Measurements from ENCODE around the gene ZBTB46.

The ZBTB46 gene

DNA sequence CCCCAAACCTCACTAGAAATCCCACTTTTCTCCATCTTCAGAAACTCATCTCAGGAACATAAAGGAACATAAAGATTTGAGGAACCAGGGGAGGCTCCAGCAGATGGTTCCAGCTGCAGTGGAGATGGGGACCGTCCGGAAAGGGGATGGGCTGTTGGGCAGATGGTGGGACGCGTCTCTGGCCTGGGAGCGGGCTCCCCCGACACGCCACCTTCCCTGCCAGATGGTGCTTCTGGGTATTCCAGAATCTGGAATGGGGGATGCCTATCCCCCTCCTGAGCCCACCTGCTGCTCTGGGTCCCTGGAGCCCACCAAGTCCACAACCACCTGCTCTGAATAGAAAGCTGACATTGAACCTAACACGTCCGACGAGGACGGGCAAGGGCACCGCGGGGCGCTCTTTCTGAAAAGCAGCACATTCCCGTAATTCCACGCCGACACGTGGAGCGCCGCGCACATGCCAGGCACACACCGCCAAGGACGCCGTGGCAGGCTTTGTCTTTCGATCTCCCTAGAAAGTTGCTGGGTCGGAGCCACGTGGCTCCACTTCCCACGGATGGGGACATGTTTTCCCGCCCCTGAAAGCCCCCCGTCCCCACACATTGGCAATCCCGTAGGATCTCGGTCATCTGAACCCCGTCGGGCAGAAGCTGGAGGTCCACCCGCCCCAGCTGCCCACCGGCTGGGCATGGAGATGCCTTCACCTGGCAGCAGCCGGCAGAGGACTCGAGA is 64.2 kb downstream of the ZBTB46 start:
- DNase-seq (ENCODE audit: low read depth): no peak

DNA sequence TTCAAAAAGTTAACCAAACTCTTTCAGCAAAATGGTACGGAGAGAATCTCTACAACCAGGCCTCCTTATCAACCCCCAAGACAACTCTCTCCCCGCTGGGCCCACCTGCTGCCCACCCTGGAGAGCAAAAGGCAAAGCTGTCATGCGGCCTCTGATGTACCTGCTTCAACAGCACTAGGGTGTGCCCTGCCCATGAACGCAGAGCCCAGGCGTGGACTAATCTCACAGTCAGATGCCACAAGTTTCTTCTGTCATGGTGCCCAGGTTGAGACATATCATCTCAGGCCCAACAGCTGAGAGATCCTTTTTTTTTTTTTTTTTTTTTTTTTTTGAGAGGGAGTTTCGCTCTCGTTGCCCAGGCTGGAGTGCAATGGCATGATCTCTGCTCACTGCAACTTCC is 65.2 kb downstream of the ZBTB46 start:
- DNase-seq (ENCODE audit: low read depth): no peak

- no peak for DNase-seq (ENCODE audit: low read depth)
Observed at GRCh38 chr20:63765082-63765873, 65.8 kb downstream of the ZBTB46 start.

DNA sequence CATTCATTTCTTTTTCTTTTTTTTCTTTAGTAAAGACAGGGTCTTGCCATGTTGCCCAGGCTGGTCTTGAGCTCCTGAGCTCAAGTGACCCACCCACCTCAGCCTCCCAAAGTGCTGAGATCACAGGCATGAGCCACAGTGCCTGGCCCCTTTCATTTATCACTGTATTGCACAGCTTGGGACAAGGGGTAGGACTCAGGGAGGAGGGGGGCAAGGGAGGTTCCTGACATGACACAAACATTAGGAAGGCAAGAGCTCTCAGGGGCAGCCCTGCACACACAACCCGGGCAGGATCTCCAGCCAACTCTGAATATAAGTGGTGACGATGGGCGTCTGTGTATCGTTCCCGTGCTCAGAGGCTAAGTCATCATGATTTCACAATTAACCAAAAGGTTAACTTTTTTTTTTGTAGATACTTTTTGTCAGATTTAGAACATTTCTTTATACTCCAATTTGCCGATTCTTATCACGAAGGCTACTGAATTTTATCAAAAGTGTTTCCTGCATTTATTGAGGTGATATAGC is 71.6 kb downstream of the ZBTB46 start:
- no peak for DNase-seq (ENCODE audit: low read depth)

DNA sequence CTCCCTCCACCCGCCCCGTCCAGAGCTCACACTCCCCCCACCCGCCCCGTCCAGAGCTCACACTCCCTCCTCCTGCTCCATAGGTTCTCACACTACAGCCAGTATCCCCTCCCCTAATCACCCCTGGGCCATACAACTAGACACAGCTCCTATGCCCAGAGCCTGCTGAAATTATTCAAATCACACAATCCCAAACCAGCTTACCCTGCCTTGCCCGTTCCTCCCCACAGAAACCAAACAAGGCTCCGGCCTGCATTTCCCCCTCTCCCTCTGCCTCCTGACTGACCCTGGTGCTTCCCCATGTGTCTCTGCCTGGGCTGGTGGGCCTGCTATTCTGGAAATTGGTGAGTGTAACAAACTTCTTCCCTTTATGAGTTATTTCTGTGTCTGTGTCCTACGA is 72.9 kb downstream of the ZBTB46 start:
- no peak for DNase-seq (ENCODE audit: low read depth)

DNA sequence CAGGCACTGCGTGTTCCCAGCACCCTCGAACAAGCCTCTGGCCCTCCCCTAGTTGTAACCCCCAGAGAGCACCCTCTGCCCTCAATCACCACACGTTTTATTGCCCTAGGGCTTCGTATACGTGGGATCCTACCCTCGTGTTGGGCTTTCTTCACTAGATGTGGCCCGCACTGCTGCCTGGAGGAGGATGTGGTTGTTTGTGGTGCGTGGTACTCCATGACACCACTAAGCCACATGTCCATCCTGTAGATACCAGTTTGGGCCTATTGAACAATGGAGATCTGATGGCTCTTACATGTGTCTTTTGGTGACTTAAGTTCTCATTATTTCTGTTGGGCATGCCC is 74.4 kb downstream of the ZBTB46 start:
- no peak for DNase-seq (ENCODE audit: low read depth)

DNA sequence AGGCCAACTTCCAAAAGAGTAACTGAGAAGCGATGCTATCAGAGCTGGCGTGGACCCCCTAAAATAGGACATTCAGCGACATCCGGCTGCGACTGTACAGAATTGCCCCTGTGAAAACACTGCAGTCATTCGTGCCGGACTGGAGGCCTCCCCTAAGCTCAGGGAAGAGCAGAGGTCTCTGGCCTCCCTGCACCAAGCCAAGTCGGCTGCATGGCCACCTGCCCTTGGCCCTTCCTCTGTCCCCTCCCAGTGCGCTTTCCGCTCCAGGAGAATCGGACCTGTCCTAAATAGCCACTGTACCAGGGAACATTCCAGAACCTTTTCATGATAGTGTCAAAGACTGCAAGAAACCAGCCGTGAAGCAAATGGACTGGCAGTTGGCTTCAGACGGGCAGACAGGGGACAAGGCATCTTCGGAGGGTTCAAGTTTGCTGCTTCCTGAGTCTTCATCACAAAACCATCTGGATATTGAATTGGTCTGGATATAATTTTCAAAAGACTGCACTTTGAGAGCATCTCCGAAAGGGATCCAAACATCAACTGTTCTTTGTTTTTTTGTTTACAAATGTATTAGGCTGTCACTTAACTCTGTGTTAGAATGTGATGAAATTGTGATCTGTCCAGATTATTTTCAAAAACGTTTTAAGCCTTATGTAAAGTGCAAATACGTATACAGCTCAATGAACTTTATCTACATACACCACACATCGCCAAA is 75.0 kb downstream of the ZBTB46 start:
- DNase-seq (ENCODE audit: low read depth): no peak

DNA sequence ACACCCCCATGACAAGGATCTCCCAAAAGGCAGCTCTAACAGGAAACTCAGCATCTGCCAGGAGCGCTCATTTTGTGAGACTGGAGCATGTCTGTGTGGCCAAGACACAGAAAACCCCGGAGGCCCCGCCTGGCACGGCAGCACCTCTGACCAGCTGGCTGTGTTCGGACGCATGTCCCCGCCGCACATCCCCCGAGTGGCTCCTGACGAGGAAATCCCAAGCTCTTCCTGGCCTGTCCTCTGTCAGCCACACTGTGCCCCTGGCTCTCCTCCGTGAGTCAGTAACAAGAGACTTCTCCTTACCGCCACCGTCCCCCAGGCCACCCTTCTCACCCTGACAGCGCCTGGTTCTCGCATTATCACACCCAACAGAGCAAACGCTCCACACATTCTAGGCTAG is 77.1 kb downstream of the ZBTB46 start:
- no peak for DNase-seq (ENCODE audit: low read depth)

- no peak for DNase-seq (ENCODE audit: low read depth)
Observed at GRCh38 chr20:63753381-63753780, 77.7 kb downstream of the ZBTB46 start.

- no peak for DNase-seq (ENCODE audit: low read depth)
Observed at GRCh38 chr20:63752411-63753101, 78.5 kb downstream of the ZBTB46 start.

DNA sequence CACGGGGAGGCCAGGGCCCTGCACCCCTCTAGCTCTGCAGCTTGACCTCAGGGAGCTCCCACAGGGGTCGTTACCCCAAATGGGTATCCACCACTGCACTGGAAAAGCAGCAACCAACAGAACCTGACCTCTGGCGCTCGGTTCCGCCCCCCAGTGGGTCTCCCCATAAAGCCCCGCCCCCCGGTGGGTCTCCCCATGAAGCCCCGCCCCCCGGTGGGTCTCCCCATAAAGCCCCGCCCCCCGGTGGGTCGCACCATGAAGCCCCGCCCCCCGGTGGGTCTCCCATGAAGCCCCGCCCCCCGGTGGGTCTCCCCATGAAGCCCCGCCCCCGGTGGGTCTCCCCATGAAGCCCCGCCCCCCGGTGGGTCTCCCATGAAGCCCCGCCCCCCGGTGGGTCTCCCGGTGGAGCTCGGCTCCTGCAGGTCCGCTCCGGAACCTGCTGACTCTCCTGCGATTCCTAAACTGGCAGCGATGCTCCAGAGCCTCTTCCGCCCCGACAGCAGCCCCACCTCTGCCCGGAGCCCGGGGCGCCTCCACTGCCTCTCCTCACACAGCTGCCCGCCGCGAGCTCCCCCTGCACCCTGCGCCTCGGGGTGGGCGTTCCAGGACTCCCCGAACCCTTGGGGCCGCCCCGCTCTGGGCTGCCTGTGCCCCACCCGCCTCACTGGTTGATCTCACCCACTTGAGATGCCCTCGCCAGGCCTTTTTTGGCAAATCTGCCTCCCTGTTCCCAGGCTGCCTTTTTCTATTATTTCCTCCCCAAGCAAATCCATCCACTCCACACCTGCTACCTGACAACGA is 79.4 kb downstream of the ZBTB46 start:
- no peak for DNase-seq (ENCODE audit: low read depth)

- no peak for DNase-seq (ENCODE audit: low read depth)
Observed at GRCh38 chr20:63750807-63751470, 80.1 kb downstream of the ZBTB46 start.

DNA sequence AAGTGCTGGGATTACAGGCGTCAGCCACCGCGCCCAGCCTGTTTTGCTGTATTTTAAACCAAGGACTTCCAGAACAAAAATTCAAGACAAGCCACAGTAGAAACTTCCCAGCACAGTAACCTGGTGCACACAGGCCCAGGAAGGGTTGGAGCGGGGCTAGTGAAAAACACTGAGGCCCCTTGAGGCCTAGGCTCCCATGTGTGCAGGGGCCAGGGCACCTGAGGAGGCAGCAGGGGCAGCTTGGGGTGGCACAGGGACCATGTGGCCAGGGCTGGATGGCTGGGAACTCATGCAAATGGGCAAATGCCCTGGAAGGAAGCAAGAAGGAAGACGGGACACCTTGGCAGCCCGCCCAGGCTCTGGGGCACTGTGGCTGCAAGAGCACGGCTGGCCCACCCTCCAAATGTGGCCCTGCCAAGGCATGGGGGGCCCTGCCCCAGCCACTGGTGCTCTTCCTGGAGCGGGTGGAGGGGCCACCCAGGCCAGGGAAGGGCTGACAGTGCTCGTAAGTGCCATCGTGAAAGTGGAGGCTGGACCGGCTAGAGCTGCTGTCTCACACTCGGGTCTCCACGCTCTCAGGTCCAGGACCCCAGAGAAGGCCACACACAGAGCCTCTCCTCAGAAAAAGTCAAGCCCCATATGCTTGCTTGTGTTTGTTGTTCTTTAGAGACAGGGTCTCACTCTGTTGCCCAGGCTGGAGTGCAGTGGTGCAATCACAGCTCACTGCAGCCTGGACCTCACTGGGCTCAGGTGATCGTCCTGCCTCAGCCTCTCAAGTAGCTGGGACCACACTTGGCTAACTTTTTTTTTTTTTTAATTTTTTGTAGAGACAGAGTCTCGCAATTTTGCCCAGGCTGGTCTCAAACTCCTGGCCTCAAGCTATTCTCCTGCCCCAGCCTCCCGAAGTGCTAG is 81.2 kb downstream of the ZBTB46 start:
- no peak for DNase-seq (ENCODE audit: low read depth)

- DNase-seq (ENCODE audit: low read depth): no peak
Observed at GRCh38 chr20:63748934-63749270, 82.2 kb downstream of the ZBTB46 start.

DNA sequence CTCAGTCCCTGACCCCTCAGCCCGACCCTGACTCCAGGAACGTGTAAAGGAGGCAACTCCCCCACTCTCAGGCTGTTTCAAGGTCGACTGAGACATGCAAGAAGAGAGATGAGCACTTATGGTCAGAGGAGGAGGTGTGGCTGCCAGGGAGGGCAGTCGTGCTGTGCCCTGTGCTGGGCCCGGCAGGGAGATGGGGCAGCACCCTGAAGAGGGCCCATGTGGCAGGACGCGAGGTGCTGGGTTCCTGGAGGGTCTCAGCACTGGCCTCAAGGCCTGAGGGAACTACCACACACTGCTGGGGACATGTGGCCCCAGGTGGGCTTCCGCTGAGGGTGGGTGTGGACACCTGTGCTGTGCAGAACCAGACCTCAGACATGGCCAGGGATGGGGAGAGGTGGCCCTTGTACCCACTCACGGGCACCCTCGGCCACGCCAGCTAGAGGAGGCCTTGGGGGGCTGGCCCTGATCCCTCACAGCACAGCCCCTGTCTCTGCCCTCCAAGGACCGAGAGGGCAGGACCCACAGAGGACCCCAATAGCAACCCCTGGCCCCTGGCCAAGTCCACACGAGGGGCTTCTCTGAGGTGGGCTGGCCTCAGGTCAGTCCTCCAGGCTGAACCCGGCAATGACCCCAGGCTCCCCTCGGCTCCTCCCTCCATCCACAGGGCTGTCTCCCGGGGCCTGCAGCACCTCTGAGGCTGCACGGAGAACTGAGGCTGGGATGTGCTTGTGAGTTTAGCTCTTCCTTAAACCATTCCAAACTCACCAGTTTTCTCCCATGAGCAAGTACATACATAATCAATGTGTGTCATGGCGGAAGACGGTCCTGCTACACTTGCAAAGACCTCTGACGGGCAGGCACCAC is 82.8 kb downstream of the ZBTB46 start:
- no peak for DNase-seq (ENCODE audit: low read depth)

DNA sequence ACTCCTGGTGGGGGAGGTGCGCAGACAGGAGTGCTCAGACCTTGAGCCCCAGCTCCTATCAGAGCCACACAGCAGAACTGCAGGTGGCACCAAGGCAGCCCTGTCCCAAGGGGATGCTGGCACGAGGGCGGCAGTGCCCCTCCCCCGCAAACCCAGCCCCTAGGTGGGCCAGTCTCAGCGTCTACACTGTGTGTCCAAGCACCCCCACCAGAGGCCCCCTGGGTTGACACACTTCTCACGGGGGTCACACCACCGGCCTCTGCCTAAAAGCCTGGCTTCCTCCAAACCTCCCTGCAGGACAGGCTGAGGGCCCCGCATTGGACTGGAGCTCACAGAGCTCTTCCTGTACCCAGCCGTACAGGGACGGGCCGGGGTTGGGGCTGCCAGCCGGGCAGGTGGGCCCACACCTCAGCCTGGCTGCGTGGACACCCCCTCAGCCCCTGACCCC is 83.4 kb downstream of the ZBTB46 start:
- no peak for DNase-seq (ENCODE audit: low read depth)

DNA sequence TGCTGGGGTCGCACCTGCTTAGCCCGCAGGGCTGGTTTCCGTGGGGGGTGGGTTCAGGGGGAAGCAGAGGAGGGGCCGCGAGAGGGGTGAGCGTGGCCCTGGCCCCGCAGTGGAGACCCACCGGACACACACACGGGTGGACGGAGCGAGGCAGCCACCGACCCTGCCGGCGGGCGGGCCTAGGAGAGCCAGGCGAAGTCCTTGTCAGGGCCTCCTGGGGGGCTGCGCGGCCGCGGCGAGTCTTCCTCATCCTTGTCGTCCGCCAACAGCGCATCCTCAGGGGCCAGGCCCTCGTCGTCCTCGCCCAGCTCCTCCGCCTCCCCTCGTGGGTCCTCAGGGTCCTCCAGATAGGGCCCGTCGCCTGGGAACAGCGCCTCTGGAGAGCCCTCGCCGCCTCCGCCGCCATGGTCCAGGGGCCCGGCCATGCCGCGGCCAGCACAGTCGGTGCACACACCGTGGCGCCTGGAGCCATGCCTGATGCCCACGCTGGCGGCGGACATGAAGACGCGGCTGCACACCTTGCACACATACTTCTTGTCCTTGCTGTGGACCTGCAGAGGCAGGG is 84.2 kb downstream of the ZBTB46 start:
- no peak for DNase-seq (ENCODE audit: low read depth)

GRCh38 chr20:63745961-63746731 is 84.9 kb downstream of the ZBTB46 start:
- no peak for DNase-seq (ENCODE audit: low read depth)
